ENCODE results near the gene VOPP1. TPM values are rescaled to one million over a fixed set of nuclear protein-coding genes. Genes with fewer than 3 reads are reported as not detected.
A peak's percentile ranks its signal among the peaks of the same experiment; 100 is the strongest.

Gene VOPP1
- total and polyA plus RNA-seq, 10 of the 15 experiments (the other 5 are each of a cell fraction or from before 2014, with no cell fraction given), result 32.8 to 206 (median 129) TPM

GRCh38 chr7:55557666-55558188 lies 14.6 kb downstream of the VOPP1 start (continued):
- TF ChIP-seq NKRF (conservative IDR thresholded peaks at IDR 0.05), result peak; percentile 19; the same call in 1 of the 2 replicates
- TF ChIP-seq DPF2 (IDR thresholded peaks at IDR 0.05), result peak; percentile 85
- 0 out of 2 replicates have a peak, but pooled peaks have one; percentile 8 for TF ChIP-seq CREB1 (IDR thresholded peaks at IDR 0.05; ENCODE audit: low read depth)
- TF ChIP-seq BACH1 (IDR thresholded peaks at IDR 0.05; ENCODE audit: borderline replicate concordance), result 0 out of 2 replicates have a peak, but pooled peaks have one; percentile 8
- no peak for TF ChIP-seq TCF3 (IDR thresholded peaks at IDR 0.05; ENCODE audit: borderline replicate concordance, insufficient read depth, low read depth, low read length)
- TF ChIP-seq REST (IDR thresholded peaks at IDR 0.05; ENCODE audit: low read depth, low read length), result no peak
- no peak for TF ChIP-seq TAF1 (IDR thresholded peaks at IDR 0.05; ENCODE audit: borderline replicate concordance, low read depth, low read length)
- TF ChIP-seq ZNF217 (IDR thresholded peaks at IDR 0.05), result no peak
- TF ChIP-seq ZSCAN29 (IDR thresholded peaks at IDR 0.05), result no peak
- no peak for TF ChIP-seq MYC (IDR thresholded peaks at IDR 0.05; ENCODE audit: insufficient read depth, insufficient read length, insufficient replicate concordance, low read length, severe bottlenecking)
- TF ChIP-seq ZBED1 (IDR thresholded peaks at IDR 0.05; ENCODE audit: borderline replicate concordance), result 0 out of 2 replicates have a peak, but pooled peaks have one; percentile 64
- peak; percentile 70 for TF ChIP-seq CBFB (IDR thresholded peaks at IDR 0.05; ENCODE audit: low read depth)
- TF ChIP-seq IRF3 (IDR thresholded peaks at IDR 0.05), result no peak
- TF ChIP-seq LARP7 (IDR thresholded peaks at IDR 0.05), result peak; percentile 47; the same call in 1 of the 2 replicates
- TF ChIP-seq KDM1A (IDR thresholded peaks at IDR 0.05; ENCODE audit: borderline replicate concordance), result no peak
- peak; percentile 64 for TF ChIP-seq SKIL (IDR thresholded peaks at IDR 0.05; ENCODE audit: low read depth, poor library complexity, severe bottlenecking)
- 0 out of 2 replicates have a peak, but pooled peaks have one; percentile 35 for TF ChIP-seq SIN3A (IDR thresholded peaks at IDR 0.05; ENCODE audit: low read depth, low read length)
- TF ChIP-seq BCLAF1 (IDR thresholded peaks at IDR 0.05), result no peak
- TF ChIP-seq SUPT20H (IDR thresholded peaks at IDR 0.05; ENCODE audit: borderline replicate concordance, control insufficient read depth, low read depth, low read length), result no peak
